Esophagus muscularis mucosa (tissue), 4 donors: ENCODE data around the gene PYGM.

Experiments used
- EP300 ChIP-seq: sonication (generic); formaldehyde crosslinking; IDR thresholded peaks from one replicate; pipeline ENCODE4 v1.6.1; 2017; ENCODE audit warnings: antibody characterized with exemption
- POLR2A ChIP-seq: fragments of 450-650 bp; IDR thresholded peaks from one replicate; pipeline ENCODE4 v1.6.1; 2017; ENCODE audit warnings: antibody characterized with exemption, moderate library complexity, mild to moderate bottlenecking, low read depth
- POLR2AphosphoS5 ChIP-seq, 2 donors: sonication (generic); formaldehyde crosslinking; IDR thresholded peaks; one replicate each; pipeline ENCODE4 v1.6.1; 2017; ENCODE audit warnings: antibody characterized with exemption in 2 of 2
- TF ChIP-seq, protein P1 (sequence below), 3 experiments: fragments of 200-600 bp in 2 of 3; fragments of 450-650 bp in 1 of 3; sonication (generic) in 2 of 3; IDR thresholded peaks; one replicate each; pipeline ENCODE4 v1.5.1; 2017 to 2019; ENCODE audit warnings: antibody characterized with exemption in 3 of 3, mild to moderate bottlenecking in 2 of 3, moderate library complexity in 1 of 3

DNA sequence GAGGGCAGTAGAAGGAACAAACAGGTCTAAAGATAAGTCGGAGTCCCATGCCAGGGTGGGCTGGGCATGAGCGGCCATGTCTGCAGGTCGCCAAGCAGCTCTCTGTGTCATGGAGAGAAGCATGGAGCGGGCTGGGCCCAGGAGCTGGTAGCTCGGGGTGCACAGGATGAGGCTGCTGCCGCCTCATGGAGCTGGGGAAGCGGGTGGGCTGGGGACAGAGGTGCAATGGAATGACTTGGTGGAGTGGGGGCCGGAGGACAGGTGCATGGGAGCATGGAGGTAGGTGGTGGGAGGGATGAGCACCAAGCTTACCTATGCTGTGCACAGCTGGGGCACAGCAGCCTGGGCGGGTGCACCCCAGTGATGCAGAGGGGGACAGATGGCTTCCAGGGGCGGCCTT lies 40.4 kb downstream of the PYGM start:
- TF ChIP-seq POLR2AphosphoS5 (IDR thresholded peaks at IDR 0.05) (no peak), POLR2A (no peak), EP300 (no peak)
- TF ChIP-seq, protein P1, sequence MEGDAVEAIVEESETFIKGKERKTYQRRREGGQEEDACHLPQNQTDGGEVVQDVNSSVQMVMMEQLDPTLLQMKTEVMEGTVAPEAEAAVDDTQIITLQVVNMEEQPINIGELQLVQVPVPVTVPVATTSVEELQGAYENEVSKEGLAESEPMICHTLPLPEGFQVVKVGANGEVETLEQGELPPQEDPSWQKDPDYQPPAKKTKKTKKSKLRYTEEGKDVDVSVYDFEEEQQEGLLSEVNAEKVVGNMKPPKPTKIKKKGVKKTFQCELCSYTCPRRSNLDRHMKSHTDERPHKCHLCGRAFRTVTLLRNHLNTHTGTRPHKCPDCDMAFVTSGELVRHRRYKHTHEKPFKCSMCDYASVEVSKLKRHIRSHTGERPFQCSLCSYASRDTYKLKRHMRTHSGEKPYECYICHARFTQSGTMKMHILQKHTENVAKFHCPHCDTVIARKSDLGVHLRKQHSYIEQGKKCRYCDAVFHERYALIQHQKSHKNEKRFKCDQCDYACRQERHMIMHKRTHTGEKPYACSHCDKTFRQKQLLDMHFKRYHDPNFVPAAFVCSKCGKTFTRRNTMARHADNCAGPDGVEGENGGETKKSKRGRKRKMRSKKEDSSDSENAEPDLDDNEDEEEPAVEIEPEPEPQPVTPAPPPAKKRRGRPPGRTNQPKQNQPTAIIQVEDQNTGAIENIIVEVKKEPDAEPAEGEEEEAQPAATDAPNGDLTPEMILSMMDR (IDR thresholded peaks at IDR 0.05) = no peak
